NCI-H1092 (cell line): Measurements from ENCODE around the gene PPM1K.
"Not testable (repeated sequence)": the region's sequence is repeated elsewhere in the genome, so short reads cannot be mapped to it uniquely, and the experiment has no call there.

Source experiments
- DNase-seq: peaks from one replicate; lab custom pipeline; 2025; lab: John Stamatoyannopoulos, UW

Gene PPM1K

GRCh38 chr4:88284439-88285234 lies at the start of gene PPM1K:
Gene PPM1K (minus strand): TSS chr4:88284561. CDS start chr4:88278583, 5,978 bp downstream.
- peak; percentile 84 for DNase-seq

- DNase-seq = no peak
Measured at GRCh38 chr4:88333741-88334405, 49.5 kb upstream of the PPM1K start.

- DNase-seq = no peak
Measured at GRCh38 chr4:88327665-88328064, 43.3 kb upstream of the PPM1K start.

- no peak for DNase-seq
Measured at GRCh38 chr4:88320780-88321373, 36.5 kb upstream of the PPM1K start.

GRCh38 chr4:88320224-88320779 lies 35.9 kb upstream of the PPM1K start:
- DNase-seq = no peak

- DNase-seq = no peak
Measured at GRCh38 chr4:88318751-88319350, 34.5 kb upstream of the PPM1K start.

- DNase-seq = no peak
Measured at GRCh38 chr4:88315460-88316017, 31.2 kb upstream of the PPM1K start.

GRCh38 chr4:88313088-88313624 lies 28.8 kb upstream of the PPM1K start:
- DNase-seq = not testable (repeated sequence)

GRCh38 chr4:88308587-88308986 lies 24.2 kb upstream of the PPM1K start:
- DNase-seq = no peak

GRCh38 chr4:88297725-88298454 lies 13.5 kb upstream of the PPM1K start:
- DNase-seq = no peak

- DNase-seq = no peak
Measured at GRCh38 chr4:88297212-88297516, 12.8 kb upstream of the PPM1K start.

- DNase-seq = no peak
Measured at GRCh38 chr4:88296413-88297211, 12.3 kb upstream of the PPM1K start.

- no peak for DNase-seq
Measured at GRCh38 chr4:88295656-88296055, 11.3 kb upstream of the PPM1K start.

- DNase-seq = no peak
Measured at GRCh38 chr4:88291003-88291402, 6.6 kb upstream of the PPM1K start.

- DNase-seq = no peak
Measured at GRCh38 chr4:88286897-88287296, 2.5 kb upstream of the PPM1K start.

GRCh38 chr4:88285235-88285653 lies 883 bp upstream of the PPM1K start:
- DNase-seq = no peak

GRCh38 chr4:88283661-88284438 lies 511 bp downstream of the PPM1K start:
- peak; percentile 51 for DNase-seq

GRCh38 chr4:88280228-88280795 lies 4.0 kb downstream of the PPM1K start:
- no peak for DNase-seq

GRCh38 chr4:88277711-88278225 lies 6.6 kb downstream of the PPM1K start:
- no peak for DNase-seq
